DOHH2 (cell line): ENCODE results near the gene DLEC1.

Source experiments
- EZH2phosphoT487 ChIP-seq: fragments of 200-600 bp; sonication (generic); IDR thresholded peaks from 2 replicates; pipeline ENCODE4 v1.6.1; 2017; ENCODE audit warnings: borderline replicate concordance, mild to moderate bottlenecking, antibody characterized with exemption, low read length, moderate library complexity, mixed read lengths
- TF ChIP-seq, protein P1 (sequence below): fragments of 200-600 bp; sonication (generic); IDR thresholded peaks from one replicate; pipeline ENCODE4 v1.5.1; 2014; ENCODE audit warnings: antibody characterized with exemption, mild to moderate bottlenecking, low read depth, low read length; ENCODE audit not compliant: poor library complexity, severe bottlenecking

DNA sequence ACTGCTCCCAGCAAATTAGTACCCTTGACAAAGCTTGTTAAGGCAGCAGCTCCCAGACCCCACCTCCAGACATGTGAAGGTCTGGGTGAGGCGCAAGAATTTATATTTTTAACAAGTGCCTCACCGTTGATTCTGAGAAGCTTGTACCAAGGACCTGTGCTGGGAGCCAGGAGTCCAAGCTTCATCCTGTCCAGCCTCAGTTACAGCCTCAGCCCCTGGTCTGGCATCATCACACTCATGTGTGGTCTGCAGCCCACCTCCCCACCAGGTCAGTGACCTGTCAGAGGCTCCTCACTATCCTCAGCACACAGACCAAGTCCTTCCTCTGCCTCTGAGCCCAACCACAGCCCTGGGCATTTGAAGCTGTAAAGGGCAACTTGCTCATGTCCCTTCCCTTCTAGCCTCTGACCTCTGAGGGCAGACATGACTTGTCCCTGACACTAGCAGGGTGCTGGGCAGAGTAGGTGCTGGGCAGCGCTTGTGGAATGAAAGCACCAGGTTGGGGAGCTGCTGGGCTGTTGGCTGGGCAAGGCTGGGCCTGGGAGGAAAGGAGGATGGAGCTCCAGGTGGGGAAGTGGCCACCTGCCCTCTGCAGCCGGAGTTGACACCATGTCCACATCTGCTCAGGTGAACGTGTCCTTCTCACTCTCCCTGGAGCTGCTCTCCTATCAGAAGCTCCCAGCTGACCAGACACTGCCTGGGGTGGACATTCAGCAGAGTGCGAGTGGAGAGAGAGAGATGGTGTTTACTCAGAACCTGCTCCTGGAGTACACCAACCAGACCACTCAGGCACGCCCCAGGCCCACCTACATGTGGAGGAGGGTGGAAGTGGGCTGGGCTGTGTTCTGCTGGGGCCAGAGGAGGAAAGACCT lies 81.0 kb downstream of the DLEC1 start:
- TF ChIP-seq, protein P1, sequence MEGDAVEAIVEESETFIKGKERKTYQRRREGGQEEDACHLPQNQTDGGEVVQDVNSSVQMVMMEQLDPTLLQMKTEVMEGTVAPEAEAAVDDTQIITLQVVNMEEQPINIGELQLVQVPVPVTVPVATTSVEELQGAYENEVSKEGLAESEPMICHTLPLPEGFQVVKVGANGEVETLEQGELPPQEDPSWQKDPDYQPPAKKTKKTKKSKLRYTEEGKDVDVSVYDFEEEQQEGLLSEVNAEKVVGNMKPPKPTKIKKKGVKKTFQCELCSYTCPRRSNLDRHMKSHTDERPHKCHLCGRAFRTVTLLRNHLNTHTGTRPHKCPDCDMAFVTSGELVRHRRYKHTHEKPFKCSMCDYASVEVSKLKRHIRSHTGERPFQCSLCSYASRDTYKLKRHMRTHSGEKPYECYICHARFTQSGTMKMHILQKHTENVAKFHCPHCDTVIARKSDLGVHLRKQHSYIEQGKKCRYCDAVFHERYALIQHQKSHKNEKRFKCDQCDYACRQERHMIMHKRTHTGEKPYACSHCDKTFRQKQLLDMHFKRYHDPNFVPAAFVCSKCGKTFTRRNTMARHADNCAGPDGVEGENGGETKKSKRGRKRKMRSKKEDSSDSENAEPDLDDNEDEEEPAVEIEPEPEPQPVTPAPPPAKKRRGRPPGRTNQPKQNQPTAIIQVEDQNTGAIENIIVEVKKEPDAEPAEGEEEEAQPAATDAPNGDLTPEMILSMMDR, result no peak
- no peak for TF ChIP-seq EZH2phosphoT487
